ENCODE results near the gene SLC35E3.

SLC35E3 gene
- 22.1 reads per million, percentile 49 among the genes with 10 or more reads in this experiment for total RNA-seq

- peak; percentile 88 for DNase-seq
Observed at GRCh38 chr12:68745904-68746571, at the start of gene SLC35E3. Gene SLC35E3 (plus strand): TSS chr12:68746176. CDS start chr12:68746378, 202 bp downstream.

DNA sequence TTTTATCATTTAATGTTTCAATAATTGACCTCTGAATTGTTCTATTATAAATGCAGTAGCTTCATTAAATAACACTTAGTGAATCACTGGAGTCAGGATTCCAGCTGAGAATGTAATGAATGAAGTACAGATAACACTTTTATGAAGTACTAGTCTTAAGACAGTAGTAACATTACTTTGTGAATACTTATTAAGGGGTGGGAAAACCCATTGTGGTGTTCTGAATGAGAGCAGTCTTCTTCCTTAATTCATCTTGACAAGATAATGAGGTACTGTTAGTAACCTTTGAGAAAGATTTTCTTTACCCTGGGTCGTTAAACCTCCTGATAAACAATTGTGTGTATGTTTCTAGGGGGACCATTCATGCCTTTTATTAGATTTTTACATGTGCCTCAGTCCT, 46.5 kb upstream of the SLC35E3 start:
- DNase-seq, result no peak

DNA sequence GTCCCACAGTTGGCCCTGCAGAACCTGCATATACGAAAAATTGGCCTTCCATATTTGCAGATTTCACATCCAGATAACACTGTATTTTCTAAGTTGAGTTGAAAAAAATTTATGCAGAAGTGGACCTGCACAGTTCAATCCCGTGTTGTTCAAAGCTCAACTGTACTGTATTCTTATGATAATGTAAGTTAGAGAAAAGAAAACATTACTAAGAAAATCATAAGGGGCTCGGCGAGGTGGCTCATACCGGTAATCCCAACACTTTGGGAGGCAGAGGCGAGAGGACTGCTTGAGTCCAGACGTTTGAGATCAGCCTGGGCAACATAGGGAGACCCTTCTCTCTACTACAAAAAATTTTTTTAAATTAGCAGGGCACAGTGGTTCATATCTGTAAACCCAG, 18.2 kb upstream of the SLC35E3 start:
- DNase-seq, result no peak

- no peak for DNase-seq
Observed at GRCh38 chr12:68733661-68734071, 12.3 kb upstream of the SLC35E3 start.

DNA sequence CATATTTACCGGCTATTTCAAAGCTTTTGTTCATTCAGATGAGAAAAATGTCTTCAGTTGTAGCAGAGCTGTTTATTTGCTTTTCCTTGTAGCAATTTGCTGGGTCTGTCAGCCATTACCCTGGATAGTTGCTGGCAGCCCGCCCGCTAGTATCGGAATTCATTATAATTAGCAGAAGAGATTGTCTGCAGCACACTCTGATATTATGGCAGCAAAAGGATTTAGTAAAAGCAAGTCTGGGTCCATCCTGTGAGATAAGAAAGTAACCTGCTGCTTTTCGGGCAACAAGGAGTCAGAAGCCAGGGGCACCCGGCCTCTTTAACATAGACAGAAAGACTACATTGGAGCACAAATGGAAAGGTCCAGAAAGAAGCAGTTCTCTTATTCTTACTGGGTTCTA, 6.1 kb upstream of the SLC35E3 start:
- no peak for DNase-seq

DNA sequence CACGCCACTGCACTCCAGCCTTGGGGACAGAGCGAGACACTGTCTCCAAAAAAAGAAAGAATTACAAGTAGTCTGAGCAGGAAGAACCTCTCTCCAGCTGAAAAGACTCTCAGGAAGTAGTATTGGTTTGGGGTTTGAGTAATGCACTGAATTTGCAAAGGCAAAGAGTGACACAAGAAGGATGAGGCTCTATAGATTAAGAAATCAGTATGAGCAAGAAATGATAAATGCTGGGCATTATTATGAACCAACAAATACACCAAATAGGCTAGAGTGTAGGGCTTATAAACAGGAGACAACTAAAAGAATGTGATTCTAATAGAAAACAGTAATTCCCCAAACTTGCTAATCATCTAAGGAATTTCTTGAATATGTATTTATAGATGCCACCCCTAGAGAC, 2.6 kb upstream of the SLC35E3 start:
- no peak for DNase-seq

DNA sequence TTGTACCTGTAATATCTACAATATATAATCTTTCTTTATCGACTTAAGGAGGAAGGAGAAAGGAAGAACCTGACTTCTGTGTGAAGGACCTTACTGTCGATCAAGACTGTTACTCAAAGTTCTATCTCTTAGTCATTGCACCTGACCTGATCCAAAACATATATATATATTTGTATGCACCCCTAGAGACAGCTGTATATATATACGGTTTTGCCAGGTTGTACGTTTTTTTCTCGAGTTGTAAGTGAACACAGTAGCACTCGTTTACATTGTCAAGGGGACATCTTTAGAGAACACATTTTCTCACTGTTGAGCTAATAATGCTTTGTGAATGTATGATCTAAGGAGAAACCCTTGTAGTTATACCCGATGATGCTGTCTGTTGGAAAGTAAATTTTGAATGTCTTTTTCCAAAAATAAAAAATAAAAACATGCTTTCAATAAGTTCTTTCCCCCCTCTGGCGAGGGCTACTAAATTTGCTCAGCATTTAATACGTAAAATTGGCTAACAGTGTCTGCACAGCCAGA, 536 bp upstream of the SLC35E3 start:
- no peak for DNase-seq

GRCh38 chr12:68746572-68747180, 700 bp downstream of the SLC35E3 start:
- DNase-seq, result no peak

DNA sequence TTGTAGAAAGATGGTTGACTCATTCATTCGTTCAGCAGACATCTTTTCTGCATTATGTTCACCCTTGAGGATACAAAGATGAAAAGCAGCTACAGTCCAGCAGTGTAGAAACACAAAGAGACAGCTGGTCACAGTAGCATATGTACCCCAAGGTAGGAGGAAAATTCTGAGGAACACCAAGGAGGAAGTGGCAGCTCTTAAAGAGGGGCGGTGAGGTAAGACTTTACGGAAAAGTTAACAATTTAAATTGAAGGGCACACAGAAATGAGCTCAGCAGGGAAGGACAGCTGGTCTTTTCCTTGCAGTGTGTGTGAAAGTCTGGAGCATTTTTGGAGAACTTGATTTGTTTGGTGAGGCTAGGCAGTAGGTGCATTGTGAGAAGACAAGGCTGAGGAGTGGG, 3.5 kb downstream of the SLC35E3 start:
- DNase-seq, result no peak

DNA sequence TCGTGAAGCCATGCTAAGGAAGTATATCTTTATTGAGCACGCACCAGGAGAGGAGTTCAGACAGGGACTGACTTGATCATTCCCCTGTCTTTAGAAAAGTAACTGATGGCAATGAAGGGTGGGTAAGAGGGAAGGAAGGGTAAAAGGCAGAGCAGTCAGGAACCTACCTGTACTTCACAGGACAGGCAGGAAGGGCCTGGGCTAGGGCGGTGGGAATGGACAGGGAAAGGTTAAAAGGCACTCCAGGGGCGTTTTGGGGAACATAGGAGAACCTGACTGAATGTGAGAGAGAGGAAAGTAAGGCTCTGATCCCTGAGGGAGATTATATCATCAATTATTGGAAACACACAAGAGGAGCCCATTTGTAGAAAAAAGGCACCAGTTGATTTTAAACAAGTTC, 3.9 kb downstream of the SLC35E3 start:
- DNase-seq, result no peak

- DNase-seq, result no peak
Observed at GRCh38 chr12:68750506-68750905, 4.5 kb downstream of the SLC35E3 start.

DNA sequence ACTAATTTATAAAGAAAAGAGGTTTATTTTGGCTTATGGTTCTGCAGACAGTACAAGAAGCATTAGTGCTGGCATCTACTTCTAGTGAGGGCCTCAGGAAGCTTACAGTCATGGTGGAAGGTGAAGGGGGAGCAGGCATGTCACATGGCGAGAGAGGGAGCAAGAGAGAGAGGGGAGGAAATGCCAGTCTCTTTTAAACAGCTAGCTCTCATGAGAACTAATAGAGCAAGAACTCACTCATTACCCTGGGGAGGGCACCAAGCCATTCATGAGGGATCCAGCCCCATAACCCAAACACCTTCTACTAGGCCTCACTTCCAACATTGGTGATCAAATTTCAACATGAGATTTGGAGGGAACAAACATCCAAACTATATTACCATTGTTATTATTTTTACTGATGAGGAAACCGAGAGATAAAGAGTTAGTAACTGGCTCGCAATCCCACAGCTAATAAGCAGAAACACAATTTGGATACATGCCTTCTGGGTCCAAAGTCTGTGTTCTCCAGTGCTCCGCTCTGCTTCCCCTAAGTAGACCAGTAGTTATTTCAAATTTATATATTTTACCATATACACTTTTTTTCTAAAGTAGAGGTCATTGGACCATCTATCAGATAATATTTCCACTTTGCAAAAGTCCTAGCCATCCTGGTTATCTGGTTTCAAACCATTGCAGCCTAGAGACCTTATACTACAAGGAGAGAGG, 9.7 kb downstream of the SLC35E3 start:
- DNase-seq, result no peak

GRCh38 chr12:68759852-68760251, 13.9 kb downstream of the SLC35E3 start:
- no peak for DNase-seq

DNA sequence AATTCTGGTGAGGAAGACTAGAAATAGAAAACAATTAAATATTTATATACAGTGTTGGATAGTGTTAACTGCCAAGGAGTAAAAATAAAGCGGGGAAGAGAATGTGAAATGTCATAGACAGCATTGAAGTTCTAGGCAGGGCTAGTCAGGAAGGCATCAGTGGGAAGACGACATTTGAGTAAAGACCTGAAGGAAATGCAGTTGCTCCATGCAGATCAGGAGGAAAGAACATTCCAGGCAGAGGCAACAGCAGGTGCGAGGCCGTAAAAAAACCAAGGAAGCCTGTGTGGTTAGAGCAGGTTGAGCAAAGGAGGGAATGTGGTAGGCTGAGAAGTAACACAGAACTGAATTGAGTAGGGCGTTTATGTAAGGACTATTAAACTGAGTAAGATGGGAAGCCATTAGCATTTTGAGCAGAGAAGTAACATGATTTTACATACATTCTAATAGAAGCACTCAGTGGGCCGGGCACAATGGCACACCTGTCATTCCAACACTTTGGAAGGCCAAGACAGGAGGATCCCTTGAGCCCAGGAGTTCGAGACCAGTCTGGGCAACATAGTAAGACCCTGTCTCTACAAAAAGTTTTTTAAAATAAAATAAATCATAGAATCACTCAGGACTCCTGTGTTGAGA, 14.9 kb downstream of the SLC35E3 start:
- DNase-seq, result no peak

- no peak for DNase-seq
Observed at GRCh38 chr12:68761442-68761812, 15.5 kb downstream of the SLC35E3 start.

- no peak for DNase-seq
Observed at GRCh38 chr12:68761901-68762630, 16.1 kb downstream of the SLC35E3 start.

GRCh38 chr12:68762691-68763090, 16.7 kb downstream of the SLC35E3 start:
- DNase-seq, result no peak

DNA sequence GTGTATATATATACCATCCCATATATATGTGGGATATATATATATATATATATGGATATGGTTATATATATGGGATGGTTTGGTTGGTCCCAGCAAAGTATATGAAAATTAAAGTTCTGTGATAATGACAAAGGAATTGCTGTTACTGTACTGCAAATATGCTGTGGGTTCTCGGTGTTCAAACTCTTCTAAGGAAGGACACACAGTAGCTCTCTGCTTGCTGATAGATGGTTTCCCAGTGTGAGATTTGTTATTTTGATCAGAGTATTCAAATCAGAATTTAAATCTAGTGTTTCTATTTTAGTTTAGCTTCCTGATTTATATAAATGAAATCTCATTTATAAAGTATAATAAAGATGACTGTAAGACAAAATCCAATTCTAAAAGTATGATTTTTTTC, 19.7 kb downstream of the SLC35E3 start:
- DNase-seq, result no peak

- DNase-seq, result no peak
Observed at GRCh38 chr12:68766646-68767045, 20.7 kb downstream of the SLC35E3 start.

DNA sequence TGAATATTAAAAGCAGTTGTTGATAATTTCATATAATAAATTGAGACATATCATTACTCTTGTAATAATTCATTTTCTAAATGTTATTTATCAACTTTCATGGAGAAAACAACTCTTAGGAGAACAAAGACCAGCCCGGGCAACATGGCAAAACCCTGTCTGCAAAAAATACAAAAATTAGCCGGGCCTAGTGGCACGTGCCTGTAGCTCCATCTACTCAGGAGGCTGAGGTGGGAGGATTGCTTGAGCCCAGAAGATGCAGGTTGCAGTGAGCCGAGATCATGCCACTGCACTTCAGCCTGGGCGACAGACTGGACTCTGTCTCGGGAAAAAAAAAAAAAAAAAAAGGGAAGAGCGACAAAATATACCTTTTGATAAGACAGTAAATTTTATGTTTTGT, 21.2 kb downstream of the SLC35E3 start:
- no peak for DNase-seq

DNA sequence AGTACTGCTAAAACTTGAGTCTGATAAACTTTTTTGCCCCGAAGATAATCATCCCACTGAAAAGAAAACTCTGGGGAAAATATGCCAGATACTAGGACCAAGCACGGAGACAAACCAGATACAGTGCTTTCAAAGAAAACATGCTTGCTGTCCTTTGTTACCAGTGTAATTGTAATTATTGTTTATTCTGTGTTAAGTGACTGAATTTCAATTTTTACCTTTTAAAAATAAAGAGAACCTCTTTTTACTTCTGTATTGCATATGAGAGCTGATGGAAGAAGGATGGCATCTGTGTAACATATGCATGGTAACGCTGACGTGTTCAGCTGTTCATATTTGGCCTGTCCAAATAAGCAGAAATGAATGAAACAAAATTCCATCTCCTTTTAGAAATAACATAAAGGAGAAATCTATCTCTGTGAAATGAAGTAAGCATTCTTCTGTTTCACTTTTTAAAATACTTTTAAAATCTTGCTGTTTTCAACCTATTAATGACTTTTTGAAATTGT, 22.5 kb downstream of the SLC35E3 start:
- no peak for DNase-seq

- DNase-seq, result no peak
Observed at GRCh38 chr12:68769941-68770340, 24.0 kb downstream of the SLC35E3 start.
